Neural progenitor cell (in vitro differentiated cells): Measurements from ENCODE around the gene MAMSTR. TPM values are rescaled to one million over a fixed set of nuclear protein-coding genes. Genes with fewer than 3 reads are reported as not detected.

Source experiments
- DNase-seq: peaks from one replicate; pipeline ENCODE4 v3.0.0-alpha.2; 2016; ENCODE audit warnings: low spot score
- H2AFZ ChIP-seq: fragments of 200-600 bp; sonication (generic); replicated peaks from 2 replicates; pipeline ENCODE4 v1.6.1; 2016; ENCODE audit warnings: antibody characterized with exemption
- H3F3A ChIP-seq: fragments of 200-600 bp; sonication (generic); 2 replicates; pipeline ENCODE4 v1.6.1; 2016; ENCODE audit warnings: antibody characterized with exemption, low read depth
- H3K27ac ChIP-seq: fragments of 200-600 bp; sonication (generic); 2 replicates; pipeline ENCODE4 v1.5.1; 2016; ENCODE audit warnings: mild to moderate bottlenecking
- H3K27me3 ChIP-seq: fragments of 200-600 bp; sonication (generic); 2 replicates; pipeline ENCODE4 v1.6.1; 2016; ENCODE audit warnings: mild to moderate bottlenecking, moderate library complexity
- H3K36me3 ChIP-seq: fragments of 200-600 bp; sonication (generic); 2 replicates; pipeline ENCODE4 v1.5.1; 2016
- H3K4me1 ChIP-seq: fragments of 200-600 bp; sonication (generic); 2 replicates; pipeline ENCODE4 v1.6.1; 2016; ENCODE audit warnings: mixed run types
- H3K4me2 ChIP-seq: fragments of 200-600 bp; sonication (generic); 2 replicates; pipeline ENCODE4 v1.6.1; 2016
- H3K4me3 ChIP-seq: fragments of 200-600 bp; sonication (generic); 2 replicates; pipeline ENCODE4 v1.5.1; 2016
- H3K79me2 ChIP-seq: fragments of 200-600 bp; sonication (generic); 2 replicates; pipeline ENCODE4 v1.6.1; 2016; ENCODE audit warnings: low read depth
- H3K9ac ChIP-seq: fragments of 200-600 bp; sonication (generic); 2 replicates; pipeline ENCODE4 v1.6.1; 2016
- H3K9me3 ChIP-seq: fragments of 200-600 bp; sonication (generic); 2 replicates; pipeline ENCODE4 v1.5.1; 2016; ENCODE audit warnings: low read depth
- H4K20me1 ChIP-seq: fragments of 200-600 bp; sonication (generic); 2 replicates; pipeline ENCODE4 v1.6.1; 2016; ENCODE audit warnings: low read depth
- H3K27ac Mint-ChIP-seq: 3 replicates; pipeline ENCODE4 v1.8.0; 2021; ENCODE audit warnings: mixed read lengths
- H3K27me3 Mint-ChIP-seq: 2 replicates; pipeline ENCODE4 v1.8.0; 2022; ENCODE audit warnings: low read depth, mild to moderate bottlenecking, inconsistent platforms, moderate library complexity, mixed read lengths; ENCODE audit not compliant: insufficient read depth
- H3K36me3 Mint-ChIP-seq: 3 replicates; pipeline ENCODE4 v1.8.0; 2021; ENCODE audit warnings: mixed read lengths
- H3K4me1 Mint-ChIP-seq: 3 replicates; pipeline ENCODE4 v1.8.0; 2021; ENCODE audit warnings: mixed read lengths
- H3K4me3 Mint-ChIP-seq: 3 replicates; pipeline ENCODE4 v1.8.0; 2021; ENCODE audit warnings: mild to moderate bottlenecking, moderate library complexity, mixed read lengths
- H3K9me3 Mint-ChIP-seq: 3 replicates; pipeline ENCODE4 v1.8.0; 2020; ENCODE audit warnings: mixed read lengths
- CTCF ChIP-seq: fragments of 200-600 bp; sonication (generic); IDR thresholded peaks from 2 replicates; pipeline ENCODE4 v1.5.1; 2017; ENCODE audit warnings: antibody characterized with exemption, mild to moderate bottlenecking
- EZH2 ChIP-seq: fragments of 200-600 bp; sonication (generic); IDR thresholded peaks from 2 replicates; pipeline ENCODE4 v1.6.1; 2017; ENCODE audit warnings: antibody characterized with exemption, mild to moderate bottlenecking, moderate library complexity
- EZH2phosphoT487 ChIP-seq: fragments of 200-600 bp; sonication (generic); IDR thresholded peaks from 2 replicates; pipeline ENCODE4 v1.6.1; 2017; ENCODE audit warnings: antibody characterized with exemption
- total RNA-seq: library from RNA; depleted of rRNA; stranded (reverse); fragments of >200 nt; gene quantifications from 2 replicates; pipeline ENCODE4 v1.2.3, GENCODE V29; 2015; ENCODE audit warnings: low replicate concordance

The MAMSTR gene
- total RNA-seq, 1 donor from 2014 or later = 1.2 TPM

- DNase-seq = no peak
- Histone ChIP-seq H2AFZ (no peak overlapping the region), H3K4me1 (peaks cover 12% of the 10 kb centered on the region), H3K79me2 (no peaks in the 10 kb centered on the region), H3K4me3 (no peak overlapping the region), H3K9ac (no peak overlapping the region), H3F3A (peaks cover 5% of the 10 kb centered on the region), H4K20me1 (no peaks in the 10 kb centered on the region), H3K27me3 (peaks cover 4% of the 10 kb centered on the region), H3K36me3 (no peaks in the 10 kb centered on the region), H3K4me2 (no peak overlapping the region), H3K9me3 (no peaks in the 10 kb centered on the region), H3K27ac (no peak overlapping the region)
- Mint-ChIP-seq H3K27me3 (peaks cover 6% of the 10 kb centered on the region), H3K27ac (no peak overlapping the region), H3K9me3 (peaks cover 6% of the 10 kb centered on the region), H3K36me3 (no peaks in the 10 kb centered on the region), H3K4me1 (peaks cover 20% of the 10 kb centered on the region), H3K4me3 (peak overlapping the region; percentile 41)
- no peak for TF ChIP-seq EZH2
- no peak for TF ChIP-seq EZH2phosphoT487
- TF ChIP-seq CTCF = no peak
Observed at GRCh38 chr19:48668761-48669160, 50.8 kb downstream of the MAMSTR start.

- H4K20me1 ChIP-seq = no peaks in the 10 kb centered on the region
- no peak overlapping the region for H3K4me2 ChIP-seq
- Mint-ChIP-seq H3K27ac (no peak overlapping the region), H3K9me3 (peaks cover 6% of the 10 kb centered on the region), H3K4me3 (no peak overlapping the region), H3K27me3 (peaks cover 4% of the 10 kb centered on the region), H3K4me1 (peaks cover 15% of the 10 kb centered on the region), H3K36me3 (no peaks in the 10 kb centered on the region)
- H3K4me3 ChIP-seq = no peak overlapping the region
- TF ChIP-seq EZH2phosphoT487 (no peak), CTCF (no peak), EZH2 (no peak)
- H3F3A ChIP-seq = peaks cover 6% of the 10 kb centered on the region
- peaks cover 8% of the 10 kb centered on the region for H3K4me1 ChIP-seq
- H3K27ac ChIP-seq = no peak overlapping the region
- H3K27me3 ChIP-seq = no peaks in the 10 kb centered on the region
- no peaks in the 10 kb centered on the region for H3K36me3 ChIP-seq
- no peak for DNase-seq
- H3K9me3 ChIP-seq = no peaks in the 10 kb centered on the region
- no peak overlapping the region for H2AFZ ChIP-seq
- H3K9ac ChIP-seq = no peak overlapping the region
- no peaks in the 10 kb centered on the region for H3K79me2 ChIP-seq
Observed at GRCh38 chr19:48668332-48668731, 51.2 kb downstream of the MAMSTR start.

- TF ChIP-seq CTCF (no peak), EZH2phosphoT487 (no peak), EZH2 (no peak)
- H3K9me3 Mint-ChIP-seq = peaks cover 8% of the 10 kb centered on the region
- DNase-seq = no peak
Observed at GRCh38 chr19:48665786-48666185, 53.7 kb downstream of the MAMSTR start.

More at GRCh38 chr19:48665786-48666185, 53.7 kb downstream of the MAMSTR start:
- no peaks in the 10 kb centered on the region for H3K27me3 ChIP-seq
- H3K9ac ChIP-seq = no peak overlapping the region
- peaks cover 2% of the 10 kb centered on the region for H3K4me1 ChIP-seq
- H3K27ac Mint-ChIP-seq = no peak overlapping the region
- peaks cover 7% of the 10 kb centered on the region for H3K27me3 Mint-ChIP-seq
- H3K9me3 ChIP-seq = no peaks in the 10 kb centered on the region
- peaks cover 9% of the 10 kb centered on the region for H3K4me1 Mint-ChIP-seq
- no peak overlapping the region for H3K4me2 ChIP-seq
- no peaks in the 10 kb centered on the region for H3K36me3 ChIP-seq
- no peaks in the 10 kb centered on the region for H3K79me2 ChIP-seq
- peaks cover 6% of the 10 kb centered on the region for H3F3A ChIP-seq
- H2AFZ ChIP-seq = no peak overlapping the region
- H3K27ac ChIP-seq = no peak overlapping the region
- H3K36me3 Mint-ChIP-seq = no peaks in the 10 kb centered on the region
- H3K4me3 ChIP-seq = no peak overlapping the region
- H3K4me3 Mint-ChIP-seq = no peak overlapping the region
- no peaks in the 10 kb centered on the region for H4K20me1 ChIP-seq
